A549 (cell line): ENCODE measurements around the gene SEMG1. TPM values are rescaled to one million over a fixed set of nuclear protein-coding genes. Genes with fewer than 3 reads are reported as not detected.

ENCODE experiments used
- ATAC-seq, 2 experiments: fragments of 200-7000 bp in 1 of 2; fragments of >200 bp in 1 of 2; cut with Nextera tagmentation in 1 of 2; cut with Tn5 transposase in 1 of 2; 3 replicates each; pipeline versions ENCODE4 v1.8.0 to v1.9.1; 2018 to 2020; ENCODE audit warnings: mild to moderate bottlenecking in 1 of 2, moderate library complexity in 1 of 2
- CTCF ChIA-PET: fragments of 300-600 bp; sonication (Branson Sonifier 250); formaldehyde crosslinking; extraction: SDS; loops from one replicate; lab custom pipeline; 2021; ENCODE audit warnings: antibody characterized with exemption, inconsistent platforms; lab: Yijun Ruan, JAX
- POLR2A ChIA-PET: fragments of 350-600 bp; formaldehyde crosslinking; extraction: SDS; loops from one replicate; lab custom pipeline; 2021; ENCODE audit warnings: antibody characterized with exemption, inconsistent platforms; lab: Yijun Ruan, JAX
- DNase-seq, 2 experiments: peaks; one replicate each; pipeline versions ENCODE4 v3.0.0 to v3.0.0-alpha.2; 2011 to 2016; ENCODE audit warnings: low read depth in 1 of 2, low spot score in 1 of 2
- FAIRE-seq: peaks from 2 replicates; lab custom pipeline; 2011; peaks lifted over from hg19 to GRCh38; lab: Jason Lieb, UNC
- H3K27ac ChIP-seq, 2 experiments: fragments of >200 bp; sonication (Bioruptor Twin); formaldehyde crosslinking; 3 replicates each; pipeline ENCODE4 v1.5.1; 2016 to 2017
- H3K4me1 ChIP-seq: fragments of >200 bp; sonication (Bioruptor Twin); formaldehyde crosslinking; 3 replicates; pipeline ENCODE4 v1.6.1; 2016
- H3K4me2 ChIP-seq: fragments of >200 bp; sonication (Bioruptor Twin); formaldehyde crosslinking; 3 replicates; pipeline ENCODE4 v1.6.1; 2016
- H3K4me3 ChIP-seq: fragments of >200 bp; sonication (Bioruptor Twin); formaldehyde crosslinking; 3 replicates; pipeline ENCODE4 v1.5.1; 2016
- H3K9me3 ChIP-seq: fragments of >200 bp; sonication (Bioruptor Twin); formaldehyde crosslinking; 3 replicates; pipeline ENCODE4 v1.6.1; 2016
- ATOH8 ChIP-seq: fragments of 250-450 bp; sonication (Bioruptor Pico); IDR thresholded peaks from 2 replicates; pipeline ENCODE4 v1.5.0; 2020; ENCODE audit warnings: low read depth, mild to moderate bottlenecking, moderate library complexity
- EHMT2 ChIP-seq: fragments of 200-600 bp; sonication (generic); IDR thresholded peaks from 2 replicates; pipeline ENCODE4 v1.6.1; 2016; ENCODE audit warnings: antibody characterized with exemption, low read depth, mild to moderate bottlenecking, moderate library complexity
- EP300 ChIP-seq, 2 experiments: fragments of >200 bp; sonication (Bioruptor Twin); formaldehyde crosslinking; IDR thresholded peaks; 2 replicates in 1 of 2; 3 replicates in 1 of 2; pipeline ENCODE4 v1.6.1; 2016 to 2017
- ESRRA ChIP-seq: fragments of 150-350 bp; IDR thresholded peaks from 2 replicates; pipeline ENCODE4 v1.6.1; 2014; ENCODE audit warnings: mild to moderate bottlenecking, low read length, borderline replicate concordance
- FOSB ChIP-seq: fragments of 250-450 bp; sonication (Bioruptor Pico); IDR thresholded peaks from 2 replicates; pipeline ENCODE4 v1.5.0; 2020; ENCODE audit warnings: mild to moderate bottlenecking, moderate library complexity
- FOXS1 ChIP-seq: fragments of 250-450 bp; sonication (Bioruptor Pico); IDR thresholded peaks from 2 replicates; pipeline ENCODE4 v1.5.0; 2020; ENCODE audit warnings: mild to moderate bottlenecking, moderate library complexity
- GATA3 ChIP-seq: IDR thresholded peaks from 2 replicates; pipeline ENCODE4 v1.6.1; 2012; ENCODE audit warnings: borderline replicate concordance
- HDAC2 ChIP-seq: fragments of 200-600 bp; sonication (generic); IDR thresholded peaks from 2 replicates; pipeline ENCODE4 v1.6.1; 2016
- HEYL ChIP-seq: fragments of 250-450 bp; sonication (Bioruptor Pico); IDR thresholded peaks from 2 replicates; pipeline ENCODE4 v1.8.0; 2021; ENCODE audit warnings: mild to moderate bottlenecking, moderate library complexity
- HOXA7 ChIP-seq: fragments of 250-450 bp; sonication (Bioruptor Pico); IDR thresholded peaks from 2 replicates; pipeline ENCODE4 v1.5.0; 2020; ENCODE audit warnings: mild to moderate bottlenecking, moderate library complexity
- HOXB5 ChIP-seq: fragments of 250-450 bp; sonication (Bioruptor Pico); IDR thresholded peaks from 2 replicates; pipeline ENCODE4 v1.5.0; 2020; ENCODE audit warnings: mild to moderate bottlenecking, moderate library complexity
- MAFK ChIP-seq: fragments of 450-650 bp; IDR thresholded peaks from 2 replicates; pipeline ENCODE4 v1.6.1; 2014; ENCODE audit not compliant: partially characterized antibody
- MAX ChIP-seq: IDR thresholded peaks from 2 replicates; pipeline ENCODE4 v1.6.1; 2012
- MAZ ChIP-seq: fragments of 150-350 bp; IDR thresholded peaks from 2 replicates; pipeline ENCODE4 v1.6.1; 2014; ENCODE audit warnings: antibody characterized with exemption, low read depth, low read length, borderline replicate concordance
- MYC ChIP-seq: IDR thresholded peaks from 2 replicates; pipeline ENCODE4 v1.6.1; 2012; ENCODE audit warnings: mild to moderate bottlenecking, inconsistent platforms, low read length, improper control_type of control experiment, borderline replicate concordance
- NPAS2 ChIP-seq: fragments of 250-450 bp; sonication (Bioruptor Pico); IDR thresholded peaks from 2 replicates; pipeline ENCODE4 v1.8.0; 2022; ENCODE audit warnings: mild to moderate bottlenecking, moderate library complexity, borderline replicate concordance
- PBX3 ChIP-seq: IDR thresholded peaks from 2 replicates; pipeline ENCODE4 v1.6.1; 2012
- POLR2AphosphoS2 ChIP-seq: conservative IDR thresholded peaks from 2 replicates; pipeline ENCODE4 v1.6.1; 2012; ENCODE audit warnings: low read length, improper control_type of control experiment, inconsistent platforms
- RAD21 ChIP-seq, 2 experiments: fragments of >200 bp in 1 of 2; sonication (Bioruptor Twin) in 1 of 2; formaldehyde crosslinking in 1 of 2; IDR thresholded peaks in 1 of 2; conservative IDR thresholded peaks in 1 of 2; 2 replicates in 1 of 2; 3 replicates in 1 of 2; pipeline ENCODE4 v1.6.1; 2012 to 2018; ENCODE audit warnings: inconsistent platforms in 1 of 2
- REST ChIP-seq: fragments of 200-600 bp; sonication (generic); IDR thresholded peaks from 2 replicates; pipeline ENCODE4 v1.6.1; 2016; ENCODE audit warnings: antibody characterized with exemption, mild to moderate bottlenecking, moderate library complexity
- RNF2 ChIP-seq: fragments of 200-600 bp; sonication (generic); IDR thresholded peaks from 2 replicates; pipeline ENCODE4 v1.6.1; 2016; ENCODE audit warnings: low read depth, mild to moderate bottlenecking, antibody characterized with exemption, moderate library complexity, borderline replicate concordance
- TFCP2L1 ChIP-seq: fragments of 250-450 bp; sonication (Bioruptor Pico); IDR thresholded peaks from 2 replicates; pipeline ENCODE4 v1.5.0; 2021; ENCODE audit warnings: mild to moderate bottlenecking
- ZC3H11A ChIP-seq: fragments of 450-650 bp; IDR thresholded peaks from 2 replicates; pipeline ENCODE4 v1.6.1; 2014; ENCODE audit warnings: antibody characterized with exemption, mild to moderate bottlenecking
- ZFP36 ChIP-seq: fragments of 450-650 bp; IDR thresholded peaks from 2 replicates; pipeline ENCODE4 v1.6.1; 2014; ENCODE audit warnings: borderline replicate concordance; ENCODE audit not compliant: partially characterized antibody
- ZNF302 ChIP-seq: fragments of 250-450 bp; sonication (Bioruptor Pico); IDR thresholded peaks from 2 replicates; pipeline ENCODE4 v1.9.0; 2021; ENCODE audit warnings: inconsistent platforms, mild to moderate bottlenecking, moderate library complexity
- ZSCAN20 ChIP-seq: fragments of 250-450 bp; sonication (Bioruptor Pico); IDR thresholded peaks from 2 replicates; pipeline ENCODE4 v1.8.0; 2022; ENCODE audit warnings: mild to moderate bottlenecking, moderate library complexity
- WGBS: methylation state at CpG from one replicate; pipeline ENCODE4 v1.1.6; 2017; ENCODE audit errors: missing lambda C conversion rate; 5-methylcytosine and 5-hydroxymethylcytosine counted together
- polyA plus RNA-seq, 4 experiments: library from polyadenylated mRNA; depleted of rRNA in 3 of 4; stranded (reverse); fragments of >200 nt; fragmentation: RNase III in 1 of 4; extraction: RNeasy Plus Mini Kit Qiagen cat#74134 plus additional on column Dnase treatment in 1 of 4; gene quantifications; 2 replicates in 3 of 4; 3 replicates in 1 of 4; pipeline ENCODE4 v1.2.3, GENCODE V29; 2011 to 2017

SEMG1 gene
- polyA plus RNA-seq, 2 of the 4 experiments (the other 2 are of a cell fraction), result not detected

GRCh38 chr20:45247865-45248264, 41.0 kb downstream of the SEMG1 start:
- no peaks in the 10 kb centered on the region for H3K9me3 ChIP-seq
- ChIA-PET POLR2A (no interaction called here), CTCF (no interaction called here)
- H3K4me1 ChIP-seq, result no peaks in the 10 kb centered on the region
- no peak overlapping the region for H3K27ac ChIP-seq
- TF ChIP-seq REST, result no peak
- no peak for TF ChIP-seq ZNF302 (CRISPR knock-in tag)
- no peak for TF ChIP-seq FOSB (CRISPR knock-in tag)
- TF ChIP-seq HOXB5 (CRISPR knock-in tag), result no peak
- no peak for TF ChIP-seq HOXA7 (CRISPR knock-in tag)
- no peak for TF ChIP-seq MAX
- TF ChIP-seq RNF2, result no peak
- no peak for TF ChIP-seq ESRRA
- no peak for TF ChIP-seq ZSCAN20 (CRISPR knock-in tag)
- no peak for TF ChIP-seq ZC3H11A
- no peak for TF ChIP-seq FOXS1
- TF ChIP-seq POLR2AphosphoS2, result no peak
- no peak for TF ChIP-seq PBX3
- TF ChIP-seq EHMT2, result no peak
- TF ChIP-seq RAD21 (conservative IDR thresholded peaks at IDR 0.05 in 1 of 2, IDR thresholded peaks at IDR 0.05 in 1 of 2), result no peak
- no peak for TF ChIP-seq MAFK
- no peak for TF ChIP-seq TFCP2L1 (CRISPR knock-in tag)
- 33% methylated on average over 1 of the region's 1 CpG for WGBS
- H3K4me3 ChIP-seq, result no peak overlapping the region
- no peak overlapping the region for H3K4me2 ChIP-seq
- DNase-seq (no peak), ATAC-seq (no peak), FAIRE-seq (no peak)

GRCh38 chr20:45248609-45249008, 41.8 kb downstream of the SEMG1 start:
- ChIA-PET CTCF (no interaction called here), POLR2A (no interaction called here)
- no peak for FAIRE-seq
- TF ChIP-seq REST (no peak), HEYL (CRISPR knock-in tag) (no peak), FOSB (CRISPR knock-in tag) (no peak), EHMT2 (no peak), MYC (no peak), EP300 (IDR thresholded peaks at IDR 0.05) (no peak), RAD21 (conservative IDR thresholded peaks at IDR 0.05 in 1 of 2, IDR thresholded peaks at IDR 0.05 in 1 of 2) (no peak), MAX (no peak), GATA3 (no peak), ZFP36 (no peak), ESRRA (no peak), ATOH8 (no peak), MAFK (no peak), NPAS2 (CRISPR knock-in tag) (no peak), MAZ (no peak), HDAC2 (no peak), PBX3 (no peak)
- Histone ChIP-seq H3K4me1 (peaks cover 2% of the 10 kb centered on the region; the same call in 2 of the 3 replicates), H3K4me3 (no peak overlapping the region), H3K27ac (no peak overlapping the region), H3K9me3 (no peaks in the 10 kb centered on the region), H3K4me2 (no peak overlapping the region)
- no peak for ATAC-seq
- DNase-seq, result no peak
